CD4-positive, alpha-beta T cell treated with Interleukin-10 for 1 hour (primary cell): Measurements from ENCODE around the gene C3orf22.
"Not testable (repeated sequence)": the region's sequence is repeated elsewhere in the genome, so short reads cannot be mapped to it uniquely, and the experiment has no call there.

Source experiments
- DNase-seq: peaks from one replicate; pipeline ENCODE4 v3.0.0-alpha.2; 2020

The C3orf22 gene

DNA sequence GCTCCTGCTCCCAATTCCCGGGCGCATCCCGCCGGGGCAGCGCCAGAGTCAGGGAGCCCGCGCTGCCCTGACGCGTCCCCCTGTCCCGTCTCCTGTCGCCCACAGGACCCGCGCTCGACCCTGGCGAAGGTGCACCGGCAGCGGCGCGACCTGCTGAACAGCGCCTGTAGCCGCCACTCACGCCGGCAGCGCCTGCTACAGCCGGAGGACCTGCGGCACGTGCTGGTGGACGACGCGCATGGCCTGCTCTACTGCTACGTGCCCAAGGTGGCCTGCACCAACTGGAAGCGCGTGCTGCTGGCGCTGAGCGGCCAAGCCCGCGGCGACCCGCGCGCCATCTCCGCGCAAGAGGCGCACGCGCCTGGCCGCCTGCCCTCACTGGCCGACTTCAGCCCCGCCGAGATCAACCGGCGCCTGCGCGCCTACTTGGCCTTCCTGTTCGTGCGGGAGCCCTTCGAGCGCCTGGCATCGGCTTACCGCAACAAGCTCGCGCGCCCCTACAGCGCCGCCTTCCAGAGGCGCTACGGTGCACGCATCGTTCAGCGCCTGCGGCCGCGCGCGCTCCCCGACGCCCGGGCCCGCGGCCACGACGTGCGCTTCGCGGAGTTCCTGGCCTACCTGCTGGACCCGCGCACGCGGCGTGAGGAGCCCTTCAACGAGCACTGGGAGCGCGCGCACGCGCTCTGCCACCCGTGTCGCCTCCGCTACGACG is 16.9 kb downstream of the C3orf22 start:
- DNase-seq = no peak

GRCh38 chr3:126540951-126541627 is 17.6 kb downstream of the C3orf22 start:
- DNase-seq = no peak

GRCh38 chr3:126540342-126540849 is 18.3 kb downstream of the C3orf22 start:
- no peak for DNase-seq

GRCh38 chr3:126539558-126540250 is 19.0 kb downstream of the C3orf22 start:
- no peak for DNase-seq

DNA sequence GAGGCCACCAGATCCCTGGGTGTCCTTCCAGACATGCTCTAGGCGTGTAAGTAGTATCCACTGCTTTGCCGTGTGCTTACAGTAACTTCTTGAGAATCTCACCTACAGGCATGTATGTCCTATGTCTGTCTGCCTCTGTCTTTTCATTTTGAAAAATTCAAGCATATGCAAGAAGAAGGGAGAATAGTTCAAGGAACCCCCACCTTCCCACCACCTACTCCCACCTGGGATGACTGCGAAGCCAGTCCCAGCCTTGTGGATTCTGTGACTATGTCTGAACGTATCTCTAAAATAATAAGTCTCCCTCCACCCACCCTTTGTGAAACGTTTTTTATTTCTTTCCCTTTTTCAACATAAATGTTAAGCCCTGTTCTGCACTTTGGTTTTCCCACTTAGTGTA is 19.8 kb downstream of the C3orf22 start:
- DNase-seq = no peak

DNA sequence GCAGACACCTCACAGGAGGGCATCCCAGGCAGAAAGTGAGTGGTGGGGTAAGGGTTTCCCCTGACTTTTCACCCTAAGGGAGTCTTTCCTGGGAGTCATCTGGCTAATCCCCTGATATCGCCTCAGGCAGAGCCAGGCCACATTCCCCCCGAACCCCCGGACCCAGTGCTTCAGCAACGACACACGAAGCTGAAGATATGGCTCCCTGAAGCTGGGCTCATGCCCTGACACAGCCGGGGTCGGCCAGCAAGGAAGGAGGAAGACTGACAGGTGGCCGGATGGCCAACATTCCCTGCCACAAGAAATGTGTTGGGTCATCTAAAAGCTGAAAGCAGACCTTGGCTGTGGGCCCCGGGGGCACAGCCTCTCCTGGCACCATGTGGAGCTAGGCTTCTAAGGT is 20.4 kb downstream of the C3orf22 start:
- DNase-seq = no peak

- no peak for DNase-seq
These were observed 20.9 kb downstream of the C3orf22 start for GRCh38 chr3:126537730-126538281.

DNA sequence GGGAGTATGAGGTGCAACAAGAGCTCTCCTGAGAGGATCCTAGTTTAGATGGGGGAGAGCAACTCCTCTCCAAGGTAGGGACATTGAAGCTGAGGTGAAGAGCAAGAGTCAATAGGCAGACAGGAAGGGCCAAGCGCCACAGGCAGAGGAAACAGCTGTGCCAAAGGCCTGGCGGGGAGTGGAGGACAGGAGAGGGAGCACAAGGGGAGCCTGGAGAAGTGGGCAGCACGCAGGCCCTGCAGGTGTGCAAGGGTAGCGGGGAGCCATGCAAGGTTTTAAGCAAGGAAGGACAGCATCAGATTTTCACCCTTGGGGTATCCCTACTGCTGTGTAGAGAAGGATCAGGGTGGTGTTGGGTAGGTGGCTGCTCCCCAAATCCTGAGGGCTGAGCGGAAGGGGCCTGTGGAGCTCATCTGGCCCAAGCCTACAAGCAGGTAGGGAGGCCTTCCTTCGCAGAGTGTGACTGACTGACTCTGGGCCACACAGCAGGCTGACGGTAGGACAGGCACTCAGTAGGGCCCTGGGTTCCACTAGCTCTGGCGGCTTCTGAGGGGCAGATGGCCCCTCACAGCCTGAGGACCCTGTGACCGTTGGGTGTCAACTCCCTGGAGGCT is 21.5 kb downstream of the C3orf22 start:
- DNase-seq = no peak

- DNase-seq = no peak
These were observed 22.6 kb downstream of the C3orf22 start for GRCh38 chr3:126536126-126536525.

GRCh38 chr3:126535636-126536035 is 23.1 kb downstream of the C3orf22 start:
- no peak for DNase-seq

GRCh38 chr3:126534716-126535115 is 24.0 kb downstream of the C3orf22 start:
- not testable (repeated sequence) for DNase-seq

- DNase-seq = no peak
These were observed 25.2 kb downstream of the C3orf22 start for GRCh38 chr3:126533506-126533905.

DNA sequence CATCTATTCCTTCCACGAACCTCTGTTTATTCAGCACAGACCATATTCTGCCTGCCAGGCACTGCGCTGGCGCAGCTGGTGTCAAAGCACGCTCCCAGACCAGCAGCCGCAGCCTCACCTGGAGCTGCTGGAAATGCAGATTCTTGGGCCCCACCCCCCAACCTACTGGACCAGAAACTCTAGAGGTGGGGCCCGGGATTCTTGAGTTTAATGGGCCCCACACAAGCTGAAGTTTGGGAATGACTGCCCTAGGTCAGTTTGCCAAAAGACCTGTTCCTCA is 27.7 kb downstream of the C3orf22 start:
- no peak for DNase-seq

DNA sequence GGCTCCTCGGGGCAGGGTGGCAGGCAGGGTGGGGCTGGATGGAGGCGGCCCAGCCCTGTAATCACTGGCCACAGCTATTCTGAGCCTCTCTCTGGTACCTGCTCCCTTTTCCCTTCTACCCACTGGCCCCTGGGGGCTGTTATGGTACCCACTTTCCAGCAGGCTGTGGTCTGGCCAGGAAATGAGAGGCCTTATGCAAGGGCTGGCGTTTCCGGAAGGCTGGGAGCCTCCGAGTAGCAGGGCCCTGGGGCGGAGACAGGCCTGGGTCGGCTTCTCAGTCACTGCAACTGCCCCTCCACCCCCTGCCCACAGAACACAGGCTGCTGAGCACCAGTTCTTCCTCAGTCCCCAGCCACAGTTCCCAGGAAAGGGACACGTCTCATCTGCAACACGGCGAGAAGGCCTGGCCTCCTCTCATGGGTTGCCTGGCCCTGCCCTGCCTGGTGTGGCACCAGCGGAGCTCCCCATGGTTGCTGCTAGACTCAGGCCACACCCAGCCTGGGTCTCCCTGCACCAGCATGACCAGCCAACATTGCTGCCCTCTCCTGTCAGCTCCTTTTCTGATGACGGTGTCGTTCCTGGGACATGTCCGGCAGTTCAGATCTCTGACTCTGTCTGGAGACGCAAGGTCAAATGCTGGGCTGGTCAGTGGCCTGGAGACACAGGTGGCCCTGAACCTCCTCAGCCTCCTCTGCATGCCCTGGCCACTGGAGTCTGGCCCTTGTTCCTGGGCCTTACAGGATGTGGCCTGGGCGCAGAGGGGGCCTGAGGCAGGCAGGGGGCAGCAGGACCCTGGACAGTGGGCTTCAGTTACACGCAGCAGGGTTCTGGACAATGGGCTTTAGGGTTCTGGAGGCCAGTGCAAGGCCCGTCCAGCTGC is 28.3 kb downstream of the C3orf22 start:
- peak; percentile 4 for DNase-seq

DNA sequence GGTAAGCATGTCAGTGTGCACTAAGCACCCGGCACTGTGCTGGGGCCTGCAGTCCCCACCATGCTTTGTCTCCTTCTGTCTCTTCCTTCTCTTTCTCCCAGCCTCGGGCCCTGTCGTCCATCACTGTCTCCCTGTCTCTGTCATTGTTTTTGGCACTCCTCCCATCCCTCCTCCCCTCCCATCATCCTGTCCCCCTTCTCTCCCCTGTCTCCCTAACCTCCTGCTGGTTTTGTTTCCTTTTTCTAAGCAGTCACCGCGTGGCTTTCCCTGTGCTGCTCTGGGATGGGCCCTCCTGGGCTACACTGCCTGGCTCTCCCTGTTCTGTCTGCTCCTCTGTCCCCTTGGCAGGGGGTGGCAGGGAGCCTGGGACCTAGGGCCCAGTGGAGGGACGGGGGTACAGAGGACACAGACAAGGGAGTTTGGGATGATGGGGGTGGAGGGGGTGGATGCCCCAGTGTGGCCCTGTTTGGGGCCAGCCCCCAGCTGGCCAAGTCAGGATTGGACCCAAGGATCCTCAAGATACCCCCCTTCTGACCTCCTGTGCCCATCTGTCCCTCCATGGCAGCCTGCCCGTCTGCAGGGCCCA is 29.1 kb downstream of the C3orf22 start:
- DNase-seq = no peak

DNA sequence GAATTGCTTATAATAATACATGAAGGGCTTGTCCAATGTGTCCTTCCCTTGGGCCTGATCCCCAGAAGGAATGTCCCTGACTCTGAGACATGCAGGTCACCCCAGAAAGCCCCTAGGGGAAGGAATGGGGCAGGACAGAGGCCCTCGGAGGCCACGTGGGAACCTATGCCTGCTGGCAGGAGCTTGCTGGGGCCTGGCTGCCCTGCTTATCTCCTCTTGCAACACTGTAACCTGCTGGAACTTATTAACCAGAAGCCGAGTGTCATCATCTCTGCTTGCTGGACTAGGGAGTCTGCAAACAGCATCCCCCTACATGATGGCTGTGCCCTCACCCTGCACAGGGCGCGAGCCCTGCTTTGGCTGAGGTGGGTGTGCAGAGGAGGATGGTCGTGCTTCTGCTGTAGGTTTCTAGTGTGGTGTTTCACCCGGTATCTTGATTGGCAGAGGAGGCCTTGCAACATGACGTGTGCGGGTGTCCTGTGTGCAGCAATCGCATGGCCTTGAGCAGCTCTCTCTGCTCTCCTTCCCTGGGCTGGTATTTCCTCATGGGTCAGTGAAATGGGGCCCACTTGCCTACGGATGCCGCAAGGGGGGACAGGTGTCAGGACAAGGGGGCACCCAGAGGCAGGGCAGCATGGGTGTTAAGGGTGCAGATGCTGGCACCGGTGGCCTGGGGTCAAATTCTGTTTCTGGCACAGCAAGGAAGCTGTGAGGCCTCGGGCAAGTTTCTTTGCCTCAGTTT is 29.8 kb downstream of the C3orf22 start:
- DNase-seq = no peak

- DNase-seq = no peak
These were observed 30.3 kb downstream of the C3orf22 start for GRCh38 chr3:126528419-126528799.

- no peak for DNase-seq
These were observed 31.1 kb downstream of the C3orf22 start for GRCh38 chr3:126527455-126528211.

- no peak for DNase-seq
These were observed 31.7 kb downstream of the C3orf22 start for GRCh38 chr3:126527006-126527405.

GRCh38 chr3:126526668-126527005 is 32.1 kb downstream of the C3orf22 start:
- no peak for DNase-seq
